Measurements from ENCODE around the gene UQCRQ. TPM values are rescaled to one million over a fixed set of nuclear protein-coding genes. Genes with fewer than 3 reads are reported as not detected.

The UQCRQ gene
- total RNA-seq, 2 experiments from 2014 or later, result 281 to 293 TPM

DNA sequence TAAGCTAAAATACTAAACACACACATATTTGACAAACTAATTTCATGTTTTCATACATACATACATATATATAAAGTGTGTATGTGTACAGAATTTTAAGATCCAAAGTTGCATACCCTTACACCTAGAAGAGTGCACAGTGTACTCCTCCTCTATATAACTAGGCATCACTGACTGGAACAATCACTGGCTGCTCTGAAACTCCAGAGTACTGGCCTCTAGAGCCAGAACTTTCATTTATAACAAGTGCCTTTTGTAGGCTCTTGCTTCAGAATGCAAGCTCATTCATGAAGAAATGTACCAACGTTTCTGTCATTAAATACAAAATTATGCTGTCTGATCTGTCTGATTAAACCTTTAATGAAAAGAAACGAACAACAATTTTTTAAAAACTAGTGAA is 11.0 kb downstream of the UQCRQ start:
- Mint-ChIP-seq H3K36me3 (ENCODE audit: low read depth) (peaks cover 30% of the 10 kb centered on the region), H3K27me3 (no peaks in the 10 kb centered on the region), H3K4me3 (no peak overlapping the region), H3K4me1 (no peaks in the 10 kb centered on the region), H3K27ac (no peak overlapping the region), H3K9me3 (no peaks in the 10 kb centered on the region)
- ChIA-PET CTCF (no interaction called here), POLR2A (interaction anchor here (1.1 to 2.0 kb wide), 3 partner anchors 10 to 178 kb away, joined by 3 to 10 read pairs (median 3); partner anchors contain the start of genes GDF9 and UQCRQ)
- DNase-seq, result no peak

DNA sequence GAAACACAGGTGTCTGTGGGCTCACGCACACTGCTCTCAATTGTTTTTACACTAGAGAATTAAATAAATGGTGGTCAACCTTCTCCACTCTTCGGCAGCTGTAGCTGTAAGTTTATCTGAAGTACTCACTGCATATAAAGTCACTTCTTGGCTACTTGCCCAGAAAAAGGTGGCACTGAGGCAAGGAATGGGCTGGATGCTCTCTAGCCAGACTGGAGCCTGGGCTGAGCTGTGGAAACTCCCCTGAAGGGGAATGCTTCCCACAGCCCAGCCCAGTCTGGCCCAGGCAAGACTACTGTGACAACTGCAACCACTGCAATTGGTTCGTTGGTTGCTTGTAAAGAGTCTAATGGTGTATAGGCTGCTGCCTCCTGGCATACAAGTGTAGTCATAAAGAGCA is 11.5 kb downstream of the UQCRQ start:
- H3K36me3 Mint-ChIP-seq (ENCODE audit: low read depth), result peaks cover 29% of the 10 kb centered on the region

DNA sequence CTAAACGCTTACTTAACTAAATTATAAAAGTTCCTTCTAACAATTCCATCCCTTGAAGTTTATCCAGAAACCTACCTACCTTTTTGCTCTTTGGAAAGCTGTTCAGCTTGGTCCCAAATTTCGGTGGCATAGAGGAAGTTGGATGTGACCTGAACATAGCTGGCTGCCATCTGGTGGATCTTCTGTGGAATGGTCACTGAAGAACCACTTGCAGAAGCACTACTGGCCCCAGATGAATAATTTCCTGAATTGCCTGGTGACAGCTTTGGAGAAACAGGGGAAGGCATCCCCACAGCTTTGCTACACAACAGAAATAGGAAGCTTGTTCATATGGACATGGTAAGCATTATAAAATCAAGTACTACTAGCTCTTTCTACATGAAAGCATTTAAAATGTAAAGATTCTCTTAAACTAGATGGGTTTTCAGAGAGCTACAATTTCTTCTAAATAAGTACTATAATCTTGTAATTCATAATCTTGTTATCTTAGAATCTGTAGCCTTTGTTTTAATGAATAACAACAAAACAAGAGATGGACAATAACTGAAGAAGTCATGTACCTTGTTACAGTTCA is 16.9 kb downstream of the UQCRQ start:
- ChIA-PET POLR2A (interaction anchor here (1.2 to 2.9 kb wide), 4 partner anchors 10 to 81 kb away, joined by 3 to 14 read pairs (median 4); partner anchors contain the start of genes GDF9, LEAP2, SHROOM1 and UQCRQ), CTCF (interaction anchor here (1.0 to 4.8 kb wide), 19 partner anchors 9 to 292 kb away, joined by 3 to 29 read pairs (median 5); partner anchors contain the start of genes GDF9, SHROOM1 and UQCRQ)
- Mint-ChIP-seq H3K4me1 (peaks cover 10% of the 10 kb centered on the region), H3K27me3 (no peaks in the 10 kb centered on the region), H3K36me3 (ENCODE audit: low read depth) (peaks cover 60% of the 10 kb centered on the region), H3K9me3 (no peaks in the 10 kb centered on the region), H3K4me3 (no peak overlapping the region), H3K27ac (peak overlapping the region; percentile 37)
- DNase-seq, result peak; percentile 29

More for the DNA sequence above, 11.5 kb downstream of the UQCRQ start:
- Mint-ChIP-seq H3K27ac (no peak overlapping the region), H3K4me1 (no peaks in the 10 kb centered on the region), H3K9me3 (no peaks in the 10 kb centered on the region), H3K4me3 (no peak overlapping the region), H3K27me3 (no peaks in the 10 kb centered on the region)
- no peak for DNase-seq
- ChIA-PET CTCF (no interaction called here), POLR2A (interaction anchor here (1.1 to 2.0 kb wide), 3 partner anchors 10 to 178 kb away, joined by 3 to 10 read pairs (median 3); partner anchors contain the start of genes GDF9 and UQCRQ)

DNA sequence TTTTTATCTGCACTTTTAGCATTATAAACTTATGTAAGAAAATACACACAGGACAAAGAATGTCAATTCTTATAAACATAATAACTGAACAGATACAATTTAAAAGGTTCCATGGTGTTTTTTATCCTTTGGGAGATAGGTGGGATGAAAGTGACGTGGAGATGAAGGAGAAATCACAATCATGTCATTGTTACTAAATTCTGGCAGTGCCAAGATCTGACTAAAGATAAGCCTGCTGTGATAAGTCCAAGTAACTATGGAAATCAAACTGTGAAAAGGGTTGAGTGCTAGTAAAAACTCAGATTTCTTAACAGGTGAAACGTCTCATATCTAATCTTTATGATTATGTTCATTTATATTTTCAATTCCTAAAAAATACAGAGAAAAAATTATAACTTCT is 18.1 kb downstream of the UQCRQ start:
- Mint-ChIP-seq H3K4me1 (peaks cover 13% of the 10 kb centered on the region), H3K27me3 (no peaks in the 10 kb centered on the region), H3K36me3 (ENCODE audit: low read depth) (peaks cover 62% of the 10 kb centered on the region), H3K4me3 (no peak overlapping the region), H3K27ac (no peak overlapping the region), H3K9me3 (no peaks in the 10 kb centered on the region)
- POLR2A ChIA-PET, result interaction anchor here (2.9 kb wide), 1 partner anchor 18 kb away, joined by 14 read pairs; the partner anchor contains the start of genes GDF9 and UQCRQ
- no peak for DNase-seq
- CTCF ChIA-PET, result interaction anchor here (1.1 to 4.8 kb wide), 5 partner anchors 14 to 55 kb away, joined by 3 to 29 read pairs (median 7); partner anchors contain the start of gene SHROOM1

DNA sequence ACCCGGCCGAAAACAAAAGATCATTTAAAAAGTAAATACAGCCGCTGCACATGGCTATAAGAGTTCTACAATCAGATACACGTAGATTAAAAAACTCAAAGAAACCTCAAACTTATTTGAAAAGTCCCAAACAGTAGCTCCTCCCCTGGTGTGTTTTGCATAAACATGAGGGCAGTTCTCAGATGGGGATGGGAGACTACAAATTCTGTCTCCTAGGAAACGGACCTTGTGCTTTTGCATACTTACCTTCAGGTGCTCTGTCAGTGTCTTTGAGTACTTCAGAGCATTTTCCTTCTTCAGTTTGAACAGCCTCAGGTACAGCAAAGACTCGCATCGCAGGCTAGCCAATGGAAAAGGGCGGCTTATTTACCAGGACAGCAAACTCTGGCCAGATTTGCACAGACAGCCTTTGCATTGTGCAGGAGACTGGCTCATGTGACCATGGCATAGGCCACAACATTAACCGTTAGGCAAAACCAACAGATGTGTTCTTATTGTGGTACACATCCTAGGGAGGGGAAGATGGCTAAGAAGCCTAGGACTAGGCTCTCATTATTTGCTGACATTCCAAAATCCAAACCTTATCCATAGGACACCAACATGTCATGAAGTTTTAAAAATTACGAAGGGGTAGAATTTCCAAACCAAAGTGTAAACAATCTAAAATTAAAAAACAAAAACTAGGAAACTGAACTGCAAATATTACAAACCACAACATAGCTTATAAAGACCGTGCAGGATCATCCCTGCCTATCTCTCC is 19.8 kb downstream of the UQCRQ start:
- H3K36me3 Mint-ChIP-seq (ENCODE audit: low read depth), result peaks cover 52% of the 10 kb centered on the region
- no peaks in the 10 kb centered on the region for H3K27me3 Mint-ChIP-seq
- DNase-seq, result no peak
- H3K4me1 Mint-ChIP-seq, result peaks cover 15% of the 10 kb centered on the region
- POLR2A ChIA-PET, result no interaction called here
- CTCF ChIA-PET, result interaction anchor here (4.8 kb wide), 1 partner anchor 57 kb away, joined by 29 read pairs; the partner anchor contains the start of gene SHROOM1
- H3K27ac Mint-ChIP-seq, result no peak overlapping the region
- no peaks in the 10 kb centered on the region for H3K9me3 Mint-ChIP-seq
- no peak overlapping the region for H3K4me3 Mint-ChIP-seq

DNA sequence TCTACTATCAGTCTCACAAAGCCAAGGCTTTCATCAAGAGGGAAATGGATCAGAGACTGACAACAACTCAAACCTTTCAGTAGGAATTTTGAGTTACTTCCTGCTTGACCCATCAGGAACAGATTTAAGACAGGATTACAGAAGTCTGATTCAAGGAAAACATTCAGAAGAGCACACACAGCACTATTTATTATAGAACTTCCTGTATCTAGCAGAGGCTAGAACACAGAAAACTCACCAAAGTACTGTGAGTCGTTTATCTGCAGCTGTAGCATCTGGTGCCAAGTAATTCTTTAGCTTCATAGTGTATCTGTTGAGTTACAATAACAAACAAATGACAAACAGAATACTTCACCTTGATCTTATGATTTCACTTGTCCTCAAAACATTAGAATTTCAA is 20.8 kb downstream of the UQCRQ start:
- Mint-ChIP-seq H3K4me3 (no peak overlapping the region), H3K36me3 (ENCODE audit: low read depth) (peaks cover 58% of the 10 kb centered on the region), H3K4me1 (peaks cover 15% of the 10 kb centered on the region), H3K27me3 (no peaks in the 10 kb centered on the region), H3K27ac (no peak overlapping the region), H3K9me3 (no peaks in the 10 kb centered on the region)
- ChIA-PET POLR2A (no interaction called here), CTCF (interaction anchor here (1.0 kb wide), 1 partner anchor 67 kb away, joined by 9 read pairs; no protein-coding TSS in a partner anchor)
- no peak for DNase-seq

DNA sequence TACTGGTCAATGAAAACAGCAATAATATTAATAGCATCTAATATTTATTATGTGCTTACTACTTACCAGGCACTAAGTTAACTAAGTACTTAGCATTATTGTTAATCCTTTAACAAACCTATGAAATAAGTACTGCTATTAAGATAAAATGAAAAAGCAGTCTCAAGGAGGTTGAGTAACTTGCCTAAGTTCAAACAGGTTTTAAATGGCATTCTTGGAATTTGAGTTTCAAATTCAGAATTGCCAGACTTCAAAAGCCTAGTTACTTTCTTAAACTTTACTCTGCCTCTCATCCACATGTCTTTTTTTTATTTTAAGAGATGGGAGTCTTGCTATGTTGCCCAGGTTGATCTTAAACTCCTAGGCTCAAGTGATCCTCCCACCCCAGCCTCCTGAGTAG is 23.1 kb downstream of the UQCRQ start:
- Mint-ChIP-seq H3K9me3 (no peaks in the 10 kb centered on the region), H3K4me1 (peaks cover 5% of the 10 kb centered on the region), H3K4me3 (no peak overlapping the region), H3K36me3 (ENCODE audit: low read depth) (peaks cover 62% of the 10 kb centered on the region), H3K27ac (no peak overlapping the region), H3K27me3 (no peaks in the 10 kb centered on the region)
- POLR2A ChIA-PET, result no interaction called here
- DNase-seq, result no peak
- CTCF ChIA-PET, result no interaction called here

DNA sequence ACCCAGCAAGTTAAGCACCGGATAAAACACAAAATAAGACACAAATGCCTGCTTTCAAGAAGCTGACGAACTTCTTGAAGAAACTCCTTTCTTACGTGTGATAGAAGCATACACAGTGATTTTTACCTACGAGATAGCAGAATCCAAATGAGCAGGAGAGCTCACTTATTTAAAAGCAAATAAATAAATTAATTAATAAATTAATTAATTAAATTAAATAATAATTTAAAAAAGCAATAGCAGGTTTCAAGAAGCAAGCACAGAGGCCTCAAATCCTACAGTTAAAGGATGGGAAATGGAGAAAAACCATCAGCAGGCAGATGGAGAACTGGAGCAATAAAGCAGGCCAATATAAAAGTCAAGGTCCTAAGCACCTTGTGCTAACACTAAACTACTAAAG is 24.4 kb downstream of the UQCRQ start:
- ChIA-PET CTCF (interaction anchor here (1.2 to 1.8 kb wide), 2 partner anchors 23 to 71 kb away, joined by 3 to 8 read pairs; no protein-coding TSS in a partner anchor), POLR2A (no interaction called here)
- no peak for DNase-seq
- H3K27ac Mint-ChIP-seq, result no peak overlapping the region
- H3K4me3 Mint-ChIP-seq, result no peak overlapping the region
- peaks cover 5% of the 10 kb centered on the region for H3K4me1 Mint-ChIP-seq
- H3K27me3 Mint-ChIP-seq, result no peaks in the 10 kb centered on the region
- peaks cover 60% of the 10 kb centered on the region for H3K36me3 Mint-ChIP-seq (ENCODE audit: low read depth)
- H3K9me3 Mint-ChIP-seq, result no peaks in the 10 kb centered on the region

DNA sequence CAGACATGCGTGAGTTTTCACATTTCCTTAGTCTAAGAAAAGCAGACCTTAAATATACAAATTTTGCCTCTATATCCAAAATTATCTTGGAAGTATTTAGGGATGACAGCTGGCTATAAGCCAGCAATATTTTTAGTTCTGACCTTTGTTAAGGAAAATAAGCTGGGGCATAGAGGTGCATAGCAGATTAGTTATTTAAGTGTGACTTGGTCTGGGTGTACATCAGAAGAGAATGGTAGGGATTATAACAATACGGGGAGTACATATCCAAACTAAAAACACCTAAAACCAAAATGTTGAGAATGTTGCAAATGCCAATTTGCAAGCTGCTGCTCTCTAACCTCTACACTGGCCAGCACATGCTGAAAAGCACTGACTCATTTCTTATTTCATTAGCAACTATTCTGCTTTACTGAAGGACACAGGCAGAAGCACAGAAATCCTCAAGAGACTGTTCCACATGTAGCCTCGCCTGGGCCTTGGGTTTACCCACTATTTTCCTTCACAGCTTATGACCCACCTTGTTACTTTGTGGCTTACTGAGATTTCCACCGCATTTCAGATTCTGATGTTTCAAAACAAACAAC is 29.4 kb downstream of the UQCRQ start:
- Mint-ChIP-seq H3K4me3 (no peak overlapping the region), H3K4me1 (peaks cover 11% of the 10 kb centered on the region), H3K9me3 (no peaks in the 10 kb centered on the region), H3K36me3 (ENCODE audit: low read depth) (peaks cover 53% of the 10 kb centered on the region), H3K27me3 (no peaks in the 10 kb centered on the region), H3K27ac (no peak overlapping the region)
- CTCF ChIA-PET, result interaction anchor here (1.3 kb wide), 1 partner anchor 12 kb away, joined by 4 read pairs; no protein-coding TSS in a partner anchor
- POLR2A ChIA-PET, result no interaction called here
- no peak for DNase-seq

DNA sequence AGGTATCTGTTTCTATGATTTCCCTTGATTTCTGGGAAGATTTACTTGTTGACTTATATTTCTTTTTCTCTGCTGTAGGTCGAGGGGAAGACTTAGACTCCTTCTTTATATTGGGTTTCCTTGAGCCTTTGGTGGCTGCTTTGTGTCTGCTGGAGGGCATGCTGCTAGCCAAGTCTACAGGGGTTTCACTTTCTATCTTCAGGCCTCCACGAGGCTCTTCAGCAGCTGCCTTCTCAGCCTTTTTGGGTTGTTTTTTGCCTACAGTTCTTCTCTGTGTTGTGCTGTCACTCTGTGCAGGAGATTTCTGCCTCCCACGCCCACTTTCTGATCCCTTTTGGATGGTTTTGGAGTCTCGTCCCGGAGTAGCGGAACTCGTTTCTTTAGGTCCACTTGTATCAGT is 30.2 kb downstream of the UQCRQ start:
- peaks cover 57% of the 10 kb centered on the region for H3K36me3 Mint-ChIP-seq (ENCODE audit: low read depth)
- peaks cover 11% of the 10 kb centered on the region for H3K4me1 Mint-ChIP-seq
- no peak overlapping the region for H3K4me3 Mint-ChIP-seq
- H3K27me3 Mint-ChIP-seq, result no peaks in the 10 kb centered on the region
- ChIA-PET POLR2A (no interaction called here), CTCF (interaction anchor here (1.3 kb wide), 1 partner anchor 13 kb away, joined by 4 read pairs; no protein-coding TSS in a partner anchor)
- H3K27ac Mint-ChIP-seq, result no peak overlapping the region
- no peaks in the 10 kb centered on the region for H3K9me3 Mint-ChIP-seq
- DNase-seq, result no peak

DNA sequence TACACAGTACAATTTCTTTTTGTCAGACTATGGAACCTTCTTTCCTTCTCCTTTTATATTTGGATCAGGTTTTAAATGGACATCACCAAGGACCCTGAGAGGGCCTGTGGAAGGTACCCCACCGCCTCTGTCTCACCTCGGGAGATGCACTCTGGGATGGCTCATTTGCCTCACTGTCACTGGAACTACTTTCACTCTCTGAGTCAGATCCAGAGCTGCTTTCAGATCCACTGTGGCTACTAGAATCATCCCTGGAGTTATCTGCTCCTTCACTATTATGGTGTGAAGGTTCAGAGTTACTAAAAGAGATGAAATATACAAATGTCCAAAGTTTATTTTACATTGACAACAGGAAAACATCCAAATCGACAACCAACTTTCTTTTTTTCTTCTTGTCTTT is 31.7 kb downstream of the UQCRQ start:
- Mint-ChIP-seq H3K27ac (no peak overlapping the region), H3K9me3 (no peaks in the 10 kb centered on the region), H3K4me3 (no peak overlapping the region), H3K27me3 (no peaks in the 10 kb centered on the region), H3K36me3 (ENCODE audit: low read depth) (peaks cover 47% of the 10 kb centered on the region), H3K4me1 (peaks cover 11% of the 10 kb centered on the region)
- ChIA-PET CTCF (interaction anchor here (0.8 kb wide), 1 partner anchor 15 kb away, joined by 4 read pairs; no protein-coding TSS in a partner anchor), POLR2A (no interaction called here)
- no peak for DNase-seq

DNA sequence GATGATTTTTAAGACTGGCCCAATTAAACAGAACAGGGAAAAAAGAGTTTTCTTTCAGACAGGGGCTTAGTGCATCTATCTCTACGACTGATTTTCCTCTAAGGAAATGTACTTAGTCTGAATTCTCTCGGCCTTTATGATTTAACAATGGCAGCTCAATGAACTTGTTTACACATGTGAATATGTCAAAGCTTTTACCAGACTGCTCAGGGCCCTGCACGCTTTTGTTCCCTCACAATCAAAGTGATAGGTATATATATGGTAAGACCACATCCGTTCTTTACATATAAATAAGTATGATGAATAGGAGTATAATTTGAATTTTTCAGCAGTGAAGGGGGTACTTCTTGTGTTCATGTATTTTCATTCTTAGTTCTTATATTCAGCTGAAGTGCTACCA is 34.6 kb downstream of the UQCRQ start:
- H3K9me3 Mint-ChIP-seq, result no peaks in the 10 kb centered on the region
- H3K27ac Mint-ChIP-seq, result no peak overlapping the region
- DNase-seq, result no peak
- H3K4me3 Mint-ChIP-seq, result no peak overlapping the region
- peaks cover 33% of the 10 kb centered on the region for H3K36me3 Mint-ChIP-seq (ENCODE audit: low read depth)
- H3K27me3 Mint-ChIP-seq, result no peaks in the 10 kb centered on the region
- peaks cover 11% of the 10 kb centered on the region for H3K4me1 Mint-ChIP-seq
- POLR2A ChIA-PET, result no interaction called here
- CTCF ChIA-PET, result no interaction called here

DNA sequence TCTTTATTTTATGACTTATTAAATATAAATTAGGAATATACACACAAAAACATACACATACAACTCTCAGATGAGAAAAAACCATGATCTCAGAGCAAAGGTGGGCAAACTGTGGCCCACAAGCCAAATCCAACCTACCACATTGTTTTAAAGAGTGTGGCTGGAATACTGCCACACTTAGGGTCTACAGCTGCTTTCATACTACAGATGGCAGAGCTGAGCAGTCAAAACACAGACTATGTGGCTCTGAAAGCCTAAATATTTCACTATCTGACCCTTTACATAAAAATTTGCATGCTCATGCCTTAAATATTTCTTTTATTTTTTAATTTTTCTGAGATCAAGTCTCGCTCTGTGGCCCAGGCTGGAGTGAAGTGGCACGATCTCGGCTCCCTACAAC is 35.3 kb downstream of the UQCRQ start:
- Mint-ChIP-seq H3K36me3 (ENCODE audit: low read depth) (peaks cover 26% of the 10 kb centered on the region), H3K4me3 (no peak overlapping the region), H3K27ac (no peak overlapping the region), H3K9me3 (no peaks in the 10 kb centered on the region), H3K27me3 (no peaks in the 10 kb centered on the region), H3K4me1 (peaks cover 7% of the 10 kb centered on the region)
- ChIA-PET POLR2A (no interaction called here), CTCF (no interaction called here)
- DNase-seq, result no peak

Data from activated CD4-positive, alpha-beta memory T cell treated with anti-CD3 and anti-CD28 coated beads, Interleukin-2, amount 10 ng/mL, durations not matched to agents 7 days and 5 days (primary cell).